ENCODE data around the gene PAPPA2.

Gene PAPPA2

GRCh38 chr1:176803596-176803995 lies 340.6 kb downstream of the PAPPA2 start:
- no peak for DNase-seq (ENCODE audit: low spot score)

GRCh38 chr1:176809292-176809691 lies 346.3 kb downstream of the PAPPA2 start:
- DNase-seq (ENCODE audit: low spot score): no peak

- DNase-seq (ENCODE audit: low spot score): no peak
Measured at GRCh38 chr1:176811511-176812288, 348.7 kb downstream of the PAPPA2 start.

- no peak for DNase-seq (ENCODE audit: low spot score)
Measured at GRCh38 chr1:176815621-176816020, 352.6 kb downstream of the PAPPA2 start.

GRCh38 chr1:176816232-176816631 lies 353.3 kb downstream of the PAPPA2 start:
- DNase-seq (ENCODE audit: low spot score): no peak

GRCh38 chr1:176820391-176821031 lies 357.5 kb downstream of the PAPPA2 start:
- DNase-seq (ENCODE audit: low spot score): no peak

- no peak for DNase-seq (ENCODE audit: low spot score)
Measured at GRCh38 chr1:176826265-176826664, 363.3 kb downstream of the PAPPA2 start.

- DNase-seq (ENCODE audit: low spot score): no peak
Measured at GRCh38 chr1:176829261-176829660, 366.3 kb downstream of the PAPPA2 start.

- no peak for DNase-seq (ENCODE audit: low spot score)
Measured at GRCh38 chr1:176831150-176831549, 368.2 kb downstream of the PAPPA2 start.

- no peak for DNase-seq (ENCODE audit: low spot score)
Measured at GRCh38 chr1:176837708-176838107, 374.7 kb downstream of the PAPPA2 start.

GRCh38 chr1:176838276-176838995 lies 375.5 kb downstream of the PAPPA2 start:
- no peak for DNase-seq (ENCODE audit: low spot score)

- DNase-seq (ENCODE audit: low spot score): no peak
Measured at GRCh38 chr1:176839216-176839615, 376.2 kb downstream of the PAPPA2 start.

GRCh38 chr1:176841238-176841637 lies 378.3 kb downstream of the PAPPA2 start:
- no peak for DNase-seq (ENCODE audit: low spot score)

GRCh38 chr1:176843352-176844297 lies 380.6 kb downstream of the PAPPA2 start:
- DNase-seq (ENCODE audit: low spot score): peak; percentile 43

- DNase-seq (ENCODE audit: low spot score): no peak
Measured at GRCh38 chr1:176847052-176847451, 384.1 kb downstream of the PAPPA2 start.

- DNase-seq (ENCODE audit: low spot score): no peak
Measured at GRCh38 chr1:176849281-176849680, 386.3 kb downstream of the PAPPA2 start.

- no peak for DNase-seq (ENCODE audit: low spot score)
Measured at GRCh38 chr1:176850871-176851270, 387.9 kb downstream of the PAPPA2 start.

- no peak for DNase-seq (ENCODE audit: low spot score)
Measured at GRCh38 chr1:176852124-176852523, 389.1 kb downstream of the PAPPA2 start.

- no peak for DNase-seq (ENCODE audit: low spot score)
Measured at GRCh38 chr1:176853503-176853902, 390.5 kb downstream of the PAPPA2 start.

GRCh38 chr1:176854121-176854520 lies 391.1 kb downstream of the PAPPA2 start:
- DNase-seq (ENCODE audit: low spot score): no peak

GRCh38 chr1:176854758-176855745 lies 392.1 kb downstream of the PAPPA2 start:
- no peak for DNase-seq (ENCODE audit: low spot score)
